H9 (cell line): Measurements from ENCODE around the gene CDC42EP3. TPM values are rescaled to one million over a fixed set of nuclear protein-coding genes. Genes with fewer than 3 reads are reported as not detected.

Experiments used
- DNase-seq: peaks from one replicate; pipeline ENCODE4 v3.0.0-alpha.2; 2017
- H2AFZ ChIP-seq: one replicate; pipeline ENCODE4 v1.6.1; 2013; ENCODE audit warnings: mild to moderate bottlenecking, low read length, control low read depth, moderate library complexity
- H2AK5ac ChIP-seq: 2 replicates; pipeline ENCODE4 v1.6.1; 2013; ENCODE audit warnings: low read length, control low read depth, mixed read lengths; ENCODE audit not compliant: insufficient read length
- H2BK120ac ChIP-seq: one replicate; pipeline ENCODE4 v1.6.1; 2013; ENCODE audit warnings: low read depth, mild to moderate bottlenecking, low read length, control low read depth, inconsistent platforms; ENCODE audit not compliant: poor library complexity, severe bottlenecking
- H2BK12ac ChIP-seq: 2 replicates; pipeline ENCODE4 v1.6.1; 2013; ENCODE audit warnings: low read length, control low read depth, mixed read lengths, low read depth; ENCODE audit not compliant: insufficient read length
- H2BK15ac ChIP-seq: 2 replicates; pipeline ENCODE4 v1.6.1; 2013; ENCODE audit warnings: low read depth, low read length, control low read depth
- H2BK20ac ChIP-seq: one replicate; pipeline ENCODE4 v1.6.1; 2013; ENCODE audit warnings: low read depth, mild to moderate bottlenecking, low read length, control low read depth, inconsistent platforms; ENCODE audit not compliant: poor library complexity, severe bottlenecking
- H2BK5ac ChIP-seq: 2 replicates; pipeline ENCODE4 v1.6.1; 2013; ENCODE audit warnings: low read length, control low read depth, mixed read lengths; ENCODE audit not compliant: insufficient read length
- H3K14ac ChIP-seq: 2 replicates; pipeline ENCODE4 v1.6.1; 2013; ENCODE audit warnings: low read length, control low read depth; ENCODE audit not compliant: insufficient read depth
- H3K18ac ChIP-seq: 2 replicates; pipeline ENCODE4 v1.6.1; 2013; ENCODE audit warnings: low read depth, mild to moderate bottlenecking, mixed read lengths, low read length, control low read depth; ENCODE audit not compliant: insufficient read length
- H3K23ac ChIP-seq: 2 replicates; pipeline ENCODE4 v1.6.1; 2013; ENCODE audit warnings: low read length, control low read depth, mixed read lengths, low read depth; ENCODE audit not compliant: insufficient read length
- H3K23me2 ChIP-seq: 2 replicates; pipeline ENCODE4 v1.6.1; 2013; ENCODE audit warnings: low read depth, mild to moderate bottlenecking, mixed read lengths, low read length, control low read depth; ENCODE audit not compliant: insufficient read length, poor library complexity, severe bottlenecking
- H3K27ac ChIP-seq: 2 replicates; pipeline ENCODE4 v1.5.1; 2013; ENCODE audit warnings: low read length, control low read depth, mixed read lengths, low read depth; ENCODE audit not compliant: insufficient read length
- H3K27me3 ChIP-seq: 2 replicates; pipeline ENCODE4 v1.6.1; 2013; ENCODE audit warnings: low read length, control low read depth, inconsistent platforms; ENCODE audit not compliant: insufficient read depth
- H3K4ac ChIP-seq: 2 replicates; pipeline ENCODE4 v1.6.1; 2013; ENCODE audit warnings: low read depth, mild to moderate bottlenecking, control low read depth, inconsistent platforms, low read length, moderate library complexity
- H3K4me1 ChIP-seq: 2 replicates; pipeline ENCODE4 v1.6.1; 2013; ENCODE audit warnings: low read length, control low read depth, inconsistent platforms; ENCODE audit not compliant: insufficient read depth
- H3K4me2 ChIP-seq: 2 replicates; pipeline ENCODE4 v1.6.1; 2013; ENCODE audit warnings: low read length, control low read depth, mixed read lengths; ENCODE audit not compliant: insufficient read length, insufficient read depth
- H3K56ac ChIP-seq: 2 replicates; pipeline ENCODE4 v1.6.1; 2013; ENCODE audit warnings: low read depth, mild to moderate bottlenecking, mixed read lengths, low read length, control low read depth; ENCODE audit not compliant: insufficient read length
- H3K79me1 ChIP-seq: 2 replicates; pipeline ENCODE4 v1.6.1; 2013; ENCODE audit warnings: low read depth, mild to moderate bottlenecking, moderate library complexity, low read length, control low read depth, inconsistent platforms; ENCODE audit not compliant: insufficient read depth, poor library complexity, severe bottlenecking
- H3K79me2 ChIP-seq: 2 replicates; pipeline ENCODE4 v1.6.1; 2013; ENCODE audit warnings: low read length, control low read depth, inconsistent platforms; ENCODE audit not compliant: insufficient read depth
- H3K9ac ChIP-seq: 2 replicates; pipeline ENCODE4 v1.6.1; 2013; ENCODE audit warnings: low read length, control low read depth, mixed read lengths; ENCODE audit not compliant: insufficient read length; ENCODE audit errors: extremely low read depth
- H3K9me3 ChIP-seq: one replicate; pipeline ENCODE4 v1.6.1; 2013; ENCODE audit warnings: low read depth, low read length, inconsistent platforms; ENCODE audit not compliant: control insufficient read depth
- H3T11ph ChIP-seq: one replicate; pipeline ENCODE4 v1.6.1; 2013; ENCODE audit warnings: mild to moderate bottlenecking, low read length, control low read depth, inconsistent platforms
- H4K20me1 ChIP-seq: one replicate; pipeline ENCODE4 v1.6.1; 2013; ENCODE audit not compliant: control insufficient read depth, insufficient read length, insufficient read depth
- H4K5ac ChIP-seq: 2 replicates; pipeline ENCODE4 v1.6.1; 2013; ENCODE audit warnings: low read depth, mild to moderate bottlenecking, mixed read lengths, low read length, control low read depth; ENCODE audit not compliant: insufficient read length
- H4K8ac ChIP-seq: replicated peaks from 2 replicates; pipeline ENCODE4 v1.6.1; 2013; ENCODE audit warnings: low read length, control low read depth, mixed read lengths, low read depth; ENCODE audit not compliant: insufficient read length
- H4K91ac ChIP-seq: 2 replicates; pipeline ENCODE4 v1.6.1; 2013; ENCODE audit warnings: low read depth, mild to moderate bottlenecking, moderate library complexity, mixed read lengths, low read length, control low read depth; ENCODE audit not compliant: insufficient read length
- H3K27ac Mint-ChIP-seq, 3 experiments: 2 replicates in 2 of 3; 3 replicates in 1 of 3; pipeline ENCODE4 v1.8.0; 2020 to 2021; ENCODE audit warnings: mixed read lengths in 3 of 3, mild to moderate bottlenecking in 1 of 3, moderate library complexity in 1 of 3
- H3K27me3 Mint-ChIP-seq: 2 replicates; pipeline ENCODE4 v1.8.0; 2021; ENCODE audit warnings: low read depth, mild to moderate bottlenecking, moderate library complexity, mixed read lengths
- H3K36me3 Mint-ChIP-seq, 3 experiments: 2 replicates in 2 of 3; 3 replicates in 1 of 3; pipeline ENCODE4 v1.8.0; 2020 to 2021; ENCODE audit warnings: low read depth in 3 of 3, mixed read lengths in 3 of 3; ENCODE audit not compliant: insufficient read depth in 1 of 3
- H3K4me1 Mint-ChIP-seq, 2 experiments: 2 replicates each; pipeline ENCODE4 v1.8.0; 2020; ENCODE audit warnings: mixed read lengths in 2 of 2
- H3K4me3 Mint-ChIP-seq, 2 experiments: 2 replicates in 1 of 2; 3 replicates in 1 of 2; pipeline ENCODE4 v1.8.0; 2020 to 2021; ENCODE audit warnings: mild to moderate bottlenecking in 2 of 2, mixed read lengths in 2 of 2, moderate library complexity in 1 of 2
- H3K9me3 Mint-ChIP-seq, 2 experiments: 2 replicates in 1 of 2; 3 replicates in 1 of 2; pipeline ENCODE4 v1.8.0; 2020; ENCODE audit warnings: mild to moderate bottlenecking in 2 of 2, mixed read lengths in 2 of 2, moderate library complexity in 1 of 2
- WGBS: extraction: QIAGEN DNeasy Blood & Tissue Kit; methylation state at CpG from one replicate; pipeline ENCODE4 v1.1.7; 2013; ENCODE audit warnings: missing lambda C conversion rate, low lambda C conversion rate, mixed read lengths; ENCODE audit not compliant: insufficient read length; ENCODE audit errors: extremely low coverage; 5-methylcytosine and 5-hydroxymethylcytosine counted together
- total RNA-seq: library from RNA; stranded (reverse); gene quantifications from 2 replicates; pipeline ENCODE4 v1.2.1, GENCODE V29; 2021
- TF ChIP-seq, protein P1 (sequence below): fragments of 200-600 bp; sonication (generic); conservative IDR thresholded peaks from 3 replicates; pipeline ENCODE4 v1.8.0; 2021; ENCODE audit warnings: antibody characterized with exemption, mild to moderate bottlenecking

CDC42EP3 gene
- total RNA-seq, 1 experiment from 2014 or later: 61.5 TPM

DNA sequence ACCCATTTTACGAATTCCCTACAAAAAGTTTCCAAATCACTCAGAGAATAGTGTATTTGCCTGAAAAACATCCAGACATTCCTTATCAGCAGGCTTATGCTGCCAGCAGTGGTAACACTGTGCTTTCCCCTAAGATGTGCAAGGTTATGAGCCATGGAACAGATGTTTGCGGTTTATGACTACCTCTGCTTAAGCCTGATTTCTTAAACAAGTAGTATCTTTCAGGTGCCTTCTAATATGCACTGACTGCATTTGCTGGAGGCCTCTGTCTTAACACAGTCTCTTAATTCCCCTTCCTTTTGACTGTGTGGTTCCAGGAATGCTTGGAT, 54.8 kb downstream of the CDC42EP3 start:
- H3K56ac ChIP-seq: no peak overlapping the region
- H3K27ac Mint-ChIP-seq: no peak overlapping the region
- no peaks in the 10 kb centered on the region for H3K9me3 ChIP-seq
- no peak overlapping the region for H2AFZ ChIP-seq
- H3K27ac ChIP-seq: no peak overlapping the region
- H3K9ac ChIP-seq: no peak overlapping the region
- H3K18ac ChIP-seq: no peak overlapping the region
- H3K4me1 Mint-ChIP-seq: no peaks in the 10 kb centered on the region
- H4K20me1 ChIP-seq: no peaks in the 10 kb centered on the region
- DNase-seq: no peak
- H3K79me2 ChIP-seq: no peaks in the 10 kb centered on the region
- H3K4me2 ChIP-seq: no peak overlapping the region
- no peaks in the 10 kb centered on the region; a peak in 2 of 5 replicates for H3K9me3 Mint-ChIP-seq
- no peaks in the 10 kb centered on the region for H3K4me1 ChIP-seq
- H2BK120ac ChIP-seq: no peak overlapping the region
- no peak overlapping the region for H2AK5ac ChIP-seq
- TF ChIP-seq, protein P1, sequence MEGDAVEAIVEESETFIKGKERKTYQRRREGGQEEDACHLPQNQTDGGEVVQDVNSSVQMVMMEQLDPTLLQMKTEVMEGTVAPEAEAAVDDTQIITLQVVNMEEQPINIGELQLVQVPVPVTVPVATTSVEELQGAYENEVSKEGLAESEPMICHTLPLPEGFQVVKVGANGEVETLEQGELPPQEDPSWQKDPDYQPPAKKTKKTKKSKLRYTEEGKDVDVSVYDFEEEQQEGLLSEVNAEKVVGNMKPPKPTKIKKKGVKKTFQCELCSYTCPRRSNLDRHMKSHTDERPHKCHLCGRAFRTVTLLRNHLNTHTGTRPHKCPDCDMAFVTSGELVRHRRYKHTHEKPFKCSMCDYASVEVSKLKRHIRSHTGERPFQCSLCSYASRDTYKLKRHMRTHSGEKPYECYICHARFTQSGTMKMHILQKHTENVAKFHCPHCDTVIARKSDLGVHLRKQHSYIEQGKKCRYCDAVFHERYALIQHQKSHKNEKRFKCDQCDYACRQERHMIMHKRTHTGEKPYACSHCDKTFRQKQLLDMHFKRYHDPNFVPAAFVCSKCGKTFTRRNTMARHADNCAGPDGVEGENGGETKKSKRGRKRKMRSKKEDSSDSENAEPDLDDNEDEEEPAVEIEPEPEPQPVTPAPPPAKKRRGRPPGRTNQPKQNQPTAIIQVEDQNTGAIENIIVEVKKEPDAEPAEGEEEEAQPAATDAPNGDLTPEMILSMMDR: no peak
- H3K4ac ChIP-seq: no peak overlapping the region
- H3K23ac ChIP-seq: no peak overlapping the region
- H2BK5ac ChIP-seq: no peak overlapping the region
- no peak overlapping the region for H4K8ac ChIP-seq
- H3K36me3 Mint-ChIP-seq: no peaks in the 10 kb centered on the region; a peak in 1 of 7 replicates
- H3K27me3 ChIP-seq: no peaks in the 10 kb centered on the region
- H2BK12ac ChIP-seq: no peak overlapping the region
- WGBS: no CpG with 5 or more reads among the region's 2 CpGs
- H2BK20ac ChIP-seq: no peak overlapping the region
- H4K5ac ChIP-seq: no peak overlapping the region
- no peak overlapping the region for H2BK15ac ChIP-seq
- no peak overlapping the region for H3T11ph ChIP-seq
- no peak overlapping the region for H3K4me3 Mint-ChIP-seq
- H4K91ac ChIP-seq: no peak overlapping the region
- H3K27me3 Mint-ChIP-seq: no peaks in the 10 kb centered on the region; the same call in 1 of the 2 replicates
- H3K23me2 ChIP-seq: no peaks in the 10 kb centered on the region
- no peaks in the 10 kb centered on the region for H3K79me1 ChIP-seq
- no peak overlapping the region for H3K14ac ChIP-seq
